ENCODE results near the gene GSTT4. TPM values are rescaled to one million over a fixed set of nuclear protein-coding genes. Genes with fewer than 3 reads are reported as not detected.

The GSTT4 gene
- total RNA-seq, 6 experiments from 2014 or later: not detected

- no peak for ATAC-seq
- intact Hi-C loops (cut with DNase I): no loop called here
- no peaks in the 10 kb centered on the region for H3K27me3 ChIP-seq
- H3K27ac ChIP-seq: no peak overlapping the region
- H3K4me1 ChIP-seq: peaks cover 0 to 10% (median 5%) of the 10 kb centered on the region in 4 donors
- no peak for DNase-seq
- no peak overlapping the region for H3K4me3 ChIP-seq
- TF ChIP-seq POLR2A (IDR thresholded peaks at IDR 0.05) (no peak), CTCF (IDR thresholded peaks at IDR 0.05) (no peak)
- 95% methylated on average over 3 of the region's 4 CpGs for WGBS (ENCODE audit: insufficient coverage, low coverage, low lambda C conversion rate, missing lambda C conversion rate)
- H3K9me3 ChIP-seq: no peaks in the 10 kb centered on the region
- H3K36me3 ChIP-seq: peaks cover 0 to 26% (median 0%) of the 10 kb centered on the region in 4 donors
Observed at GRCh38 chr22:24040946-24041345, 35.7 kb upstream of the GSTT4 start.

- no peaks in the 10 kb centered on the region for H3K27me3 ChIP-seq
- H3K4me3 ChIP-seq: no peak overlapping the region
- intact Hi-C loops (cut with DNase I): no loop called here
- no peak for DNase-seq
- H3K36me3 ChIP-seq: peaks cover 0 to 21% (median 0%) of the 10 kb centered on the region in 4 donors
- no peaks in the 10 kb centered on the region for H3K9me3 ChIP-seq
- peaks cover 0 to 10% (median 5%) of the 10 kb centered on the region in 4 donors for H3K4me1 ChIP-seq
- H3K27ac ChIP-seq: no peak overlapping the region
- TF ChIP-seq CTCF (IDR thresholded peaks at IDR 0.05) (no peak), POLR2A (IDR thresholded peaks at IDR 0.05) (no peak)
- WGBS (ENCODE audit: insufficient coverage, low coverage, low lambda C conversion rate, missing lambda C conversion rate): 90% methylated on average over 5 of the region's 6 CpGs
- ATAC-seq: no peak
Observed at GRCh38 chr22:24039046-24039445, 33.8 kb upstream of the GSTT4 start.

- Histone ChIP-seq H3K4me3 (no peak overlapping the region), H3K9me3 (no peaks in the 10 kb centered on the region), H3K4me1 (peaks cover 0 to 5% (median under 1%) of the 10 kb centered on the region in 4 donors), H3K27ac (no peak overlapping the region), H3K36me3 (peaks cover 0 to 21% (median 0%) of the 10 kb centered on the region in 4 donors), H3K27me3 (no peaks in the 10 kb centered on the region)
- intact Hi-C loops (cut with DNase I): no loop called here
- DNase-seq: no peak
- ATAC-seq: no peak
- WGBS (ENCODE audit: insufficient coverage, low coverage, low lambda C conversion rate, missing lambda C conversion rate): 93% methylated on average over 4 of the region's 8 CpGs
- TF ChIP-seq CTCF (IDR thresholded peaks at IDR 0.05): no peak
- TF ChIP-seq POLR2A (IDR thresholded peaks at IDR 0.05): no peak
Observed at GRCh38 chr22:24037851-24038765, 32.9 kb upstream of the GSTT4 start.

GRCh38 chr22:24035296-24035695 is 30.0 kb upstream of the GSTT4 start:
- Histone ChIP-seq H3K27ac (no peak overlapping the region), H3K36me3 (peaks cover 0 to 16% (median 0%) of the 10 kb centered on the region in 4 donors), H3K4me3 (no peak overlapping the region), H3K27me3 (no peaks in the 10 kb centered on the region), H3K4me1 (no peaks in the 10 kb centered on the region), H3K9me3 (no peaks in the 10 kb centered on the region)
- DNase-seq: no peak
- 90% methylated on average over 2 of the region's 5 CpGs for WGBS (ENCODE audit: insufficient coverage, low coverage, low lambda C conversion rate, missing lambda C conversion rate)
- TF ChIP-seq POLR2A (IDR thresholded peaks at IDR 0.05) (no peak), CTCF (IDR thresholded peaks at IDR 0.05) (no peak)
- ATAC-seq: no peak
- intact Hi-C loops (cut with DNase I): no loop called here
